Endothelial cell (in vitro differentiated cells): ENCODE measurements around the gene GMCL1. TPM values are rescaled to one million over a fixed set of nuclear protein-coding genes. Genes with fewer than 3 reads are reported as not detected.

Source experiments
- DNase-seq: peaks from one replicate; pipeline ENCODE4 v3.0.0; 2021; ENCODE audit warnings: low spot score
- H3K27ac Mint-ChIP-seq: one replicate; pipeline ENCODE4 v1.8.0; 2021; ENCODE audit warnings: mixed read lengths, inconsistent platforms; ENCODE audit not compliant: unreplicated experiment
- H3K27me3 Mint-ChIP-seq: one replicate; pipeline ENCODE4 v1.8.0; 2021; ENCODE audit warnings: mild to moderate bottlenecking, moderate library complexity, mixed read lengths, inconsistent platforms; ENCODE audit not compliant: unreplicated experiment
- H3K36me3 Mint-ChIP-seq: one replicate; pipeline ENCODE4 v1.8.0; 2021; ENCODE audit warnings: mild to moderate bottlenecking, low read depth, mixed read lengths, inconsistent platforms; ENCODE audit not compliant: unreplicated experiment
- H3K4me1 Mint-ChIP-seq: one replicate; pipeline ENCODE4 v1.8.0; 2021; ENCODE audit warnings: mild to moderate bottlenecking, mixed read lengths, inconsistent platforms; ENCODE audit not compliant: unreplicated experiment
- H3K4me3 Mint-ChIP-seq: one replicate; pipeline ENCODE4 v1.8.0; 2021; ENCODE audit warnings: mild to moderate bottlenecking, mixed read lengths, inconsistent platforms; ENCODE audit not compliant: unreplicated experiment
- H3K9me3 Mint-ChIP-seq: one replicate; pipeline ENCODE4 v1.8.0; 2021; ENCODE audit warnings: mixed read lengths, inconsistent platforms; ENCODE audit not compliant: unreplicated experiment
- CTCF ChIP-seq: fragments of 200-600 bp; sonication (generic); IDR thresholded peaks from one replicate; pipeline ENCODE4 v1.5.0; 2021; ENCODE audit warnings: antibody characterized with exemption; ENCODE audit not compliant: unreplicated experiment
- long read RNA-seq: library from polyadenylated mRNA; unstranded; transcript quantifications from one replicate; pipeline ENCODE4 v2.0.0, GENCODE V29; 2020; ENCODE audit not compliant: unreplicated experiment
- total RNA-seq: library from RNA; stranded (reverse); fragmentation: NEBNext Ultra II Directional; extraction: Animal tissue kit (Norgen Biotek cat#: 25700); gene quantifications from one replicate; pipeline ENCODE4 v1.2.1, GENCODE V29; 2021; ENCODE audit not compliant: unreplicated experiment

The GMCL1 gene
- 8.6 TPM for total RNA-seq
- long read RNA-seq, full-length matches to known transcripts = 4 of 9 reads
- long read RNA-seq, partial matches to known transcripts = 4 of 9 reads
- long read RNA-seq, other reads (novel, unspliced or antisense) = 1 of 9 reads

GRCh38 chr2:69829256-69830044 is at the start of gene GMCL1:
Gene GMCL1 (plus strand): TSS chr2:69829660. CDS start chr2:69829893, 233 bp downstream.
- peak; percentile 99 for DNase-seq
- peak within 1 kb of the TSS; percentile 89 for H3K27ac Mint-ChIP-seq
- H3K4me3 Mint-ChIP-seq = peak within 1 kb of the TSS; percentile 95
- H3K27me3 Mint-ChIP-seq = peaks cover 3% of the 10 kb centered on the region
- H3K36me3 Mint-ChIP-seq = peaks cover 3% of the 10 kb centered on the region
- H3K4me1 Mint-ChIP-seq = peaks cover 10% of the 10 kb centered on the region
- TF ChIP-seq CTCF = no peak
- H3K9me3 Mint-ChIP-seq = no peaks in the 10 kb centered on the region

- Mint-ChIP-seq H3K4me3 (no peak overlapping the region), H3K4me1 (peaks cover 2% of the 10 kb centered on the region), H3K36me3 (no peaks in the 10 kb centered on the region), H3K27me3 (no peaks in the 10 kb centered on the region), H3K9me3 (no peaks in the 10 kb centered on the region), H3K27ac (no peak overlapping the region)
- DNase-seq = no peak
- TF ChIP-seq CTCF = no peak
Observed at GRCh38 chr2:69780921-69781320, 48.5 kb upstream of the GMCL1 start.

GRCh38 chr2:69781321-69782248 is 47.9 kb upstream of the GMCL1 start:
- Mint-ChIP-seq H3K27ac (no peak overlapping the region), H3K9me3 (no peaks in the 10 kb centered on the region), H3K36me3 (no peaks in the 10 kb centered on the region), H3K27me3 (no peaks in the 10 kb centered on the region), H3K4me3 (no peak overlapping the region), H3K4me1 (peaks cover 2% of the 10 kb centered on the region)
- no peak for DNase-seq
- no peak for TF ChIP-seq CTCF

- H3K9me3 Mint-ChIP-seq = no peaks in the 10 kb centered on the region
- H3K36me3 Mint-ChIP-seq = peaks cover 7% of the 10 kb centered on the region
- no peak overlapping the region for H3K4me3 Mint-ChIP-seq
- H3K27me3 Mint-ChIP-seq = no peaks in the 10 kb centered on the region
- DNase-seq = no peak
- TF ChIP-seq CTCF = no peak
- H3K27ac Mint-ChIP-seq = no peak overlapping the region
- H3K4me1 Mint-ChIP-seq = peaks cover 5% of the 10 kb centered on the region
Observed at GRCh38 chr2:69784228-69784627, 45.2 kb upstream of the GMCL1 start.
